HG03135 (cell line): ENCODE results near the gene NOSIP.

Experiments
- ATAC-seq: cut with Tn5 transposase; IDR thresholded peaks from one replicate; pipeline ENCODE4 v1.9.1; 2021; ENCODE audit warnings: mild to moderate bottlenecking, moderate library complexity; ENCODE audit not compliant: unreplicated experiment

NOSIP gene

GRCh38 chr19:49595819-49596404 is 15.6 kb upstream of the NOSIP start:
- no peak for ATAC-seq

- no peak for ATAC-seq
Measured at GRCh38 chr19:49594993-49595818, 14.8 kb upstream of the NOSIP start.

DNA sequence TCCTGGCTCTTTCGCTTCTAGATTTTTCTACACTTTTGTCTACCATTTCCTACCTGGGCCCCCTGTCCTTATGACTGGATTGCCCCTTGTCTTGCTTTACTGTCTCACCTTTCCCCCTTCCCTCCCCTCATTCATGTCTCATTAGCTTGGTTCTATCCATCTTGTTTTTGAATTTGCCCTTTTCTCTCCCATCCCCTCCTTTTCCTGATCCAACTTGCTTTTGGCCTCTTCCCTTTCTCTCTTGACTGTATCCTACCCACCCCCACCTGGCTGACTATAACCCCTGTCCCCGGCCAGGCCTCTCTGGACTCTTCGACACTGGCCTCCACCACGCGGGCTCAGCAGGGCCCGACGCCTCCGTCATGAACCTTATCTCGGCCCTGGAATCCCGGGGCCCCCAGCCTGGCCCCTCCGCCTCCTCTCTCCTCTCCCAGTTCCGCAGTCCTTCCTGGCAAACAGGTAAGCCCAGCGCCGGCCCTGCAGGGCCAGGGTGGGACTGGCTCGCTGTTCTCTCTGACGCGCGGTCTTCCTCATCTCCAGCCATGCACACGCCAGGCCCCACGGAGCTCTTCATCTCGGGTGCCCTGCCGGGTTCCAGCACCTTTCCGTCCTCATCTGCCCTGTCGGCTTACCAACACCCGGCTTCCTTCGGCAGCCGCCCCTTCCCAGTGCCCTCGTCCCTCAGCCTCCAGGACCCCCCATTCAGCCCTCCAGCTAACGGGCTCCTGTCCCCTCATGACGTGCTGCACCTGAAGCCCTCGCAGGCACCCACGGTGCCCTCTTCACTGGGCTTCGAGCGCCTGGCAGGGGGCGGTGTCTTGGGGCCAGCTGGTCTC is 14.0 kb upstream of the NOSIP start:
- ATAC-seq: no peak

DNA sequence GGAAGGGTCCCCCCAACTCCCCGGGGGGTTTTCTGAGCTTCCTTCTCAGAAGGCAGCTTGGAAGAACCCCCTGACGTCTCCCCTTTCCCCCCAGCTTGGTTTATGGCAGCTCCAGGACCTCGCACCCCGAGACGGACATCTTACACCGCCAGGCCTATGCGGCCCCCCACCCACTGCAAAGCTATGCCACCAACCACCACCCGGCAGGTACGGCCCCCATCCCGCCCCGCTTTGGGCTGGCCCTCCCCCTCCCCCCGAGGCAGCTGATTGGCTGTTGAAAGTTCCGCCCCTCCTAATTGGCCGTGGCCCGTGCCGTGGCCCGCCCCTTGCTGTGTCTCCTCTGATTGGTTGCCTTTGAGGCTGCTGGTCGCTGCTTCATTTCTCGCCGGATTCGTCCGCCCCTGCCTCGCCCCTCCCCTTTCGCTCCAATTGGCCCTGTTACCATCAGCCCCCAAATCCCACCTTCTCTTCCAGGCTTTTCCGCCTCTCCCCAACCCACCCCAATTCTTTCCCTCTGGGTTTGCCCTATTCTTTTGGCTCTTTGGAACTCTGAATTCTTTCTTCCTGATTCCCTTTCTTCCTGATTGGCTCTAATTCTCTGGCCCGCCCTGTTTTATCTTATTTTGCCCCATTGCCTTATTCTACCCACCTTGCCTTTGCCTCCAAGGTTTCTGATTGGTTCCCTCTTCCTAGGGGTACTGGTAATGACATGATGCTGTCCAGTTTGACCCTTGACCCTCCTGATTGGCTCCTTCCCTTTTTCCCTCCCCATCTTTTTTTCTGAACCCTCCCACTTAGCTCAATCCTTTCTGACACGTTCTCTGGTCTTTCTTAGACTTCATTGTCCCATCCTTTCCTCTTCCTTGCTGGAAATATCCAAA is 13.1 kb upstream of the NOSIP start:
- ATAC-seq: peak; percentile 45

- ATAC-seq: no peak
Measured at GRCh38 chr19:49592486-49593232, 12.3 kb upstream of the NOSIP start.

GRCh38 chr19:49591731-49592485 is 11.6 kb upstream of the NOSIP start:
- ATAC-seq: no peak

GRCh38 chr19:49590971-49591730 is 10.8 kb upstream of the NOSIP start, which contains the start of gene PRR12:
Gene PRR12 (plus strand): TSS chr19:49591182. CDS start chr19:49591655, 473 bp downstream.
- ATAC-seq: no peak

- no peak for ATAC-seq
Measured at GRCh38 chr19:49590071-49590970, 10.0 kb upstream of the NOSIP start.

GRCh38 chr19:49589502-49589905 is 9.1 kb upstream of the NOSIP start:
- no peak for ATAC-seq

DNA sequence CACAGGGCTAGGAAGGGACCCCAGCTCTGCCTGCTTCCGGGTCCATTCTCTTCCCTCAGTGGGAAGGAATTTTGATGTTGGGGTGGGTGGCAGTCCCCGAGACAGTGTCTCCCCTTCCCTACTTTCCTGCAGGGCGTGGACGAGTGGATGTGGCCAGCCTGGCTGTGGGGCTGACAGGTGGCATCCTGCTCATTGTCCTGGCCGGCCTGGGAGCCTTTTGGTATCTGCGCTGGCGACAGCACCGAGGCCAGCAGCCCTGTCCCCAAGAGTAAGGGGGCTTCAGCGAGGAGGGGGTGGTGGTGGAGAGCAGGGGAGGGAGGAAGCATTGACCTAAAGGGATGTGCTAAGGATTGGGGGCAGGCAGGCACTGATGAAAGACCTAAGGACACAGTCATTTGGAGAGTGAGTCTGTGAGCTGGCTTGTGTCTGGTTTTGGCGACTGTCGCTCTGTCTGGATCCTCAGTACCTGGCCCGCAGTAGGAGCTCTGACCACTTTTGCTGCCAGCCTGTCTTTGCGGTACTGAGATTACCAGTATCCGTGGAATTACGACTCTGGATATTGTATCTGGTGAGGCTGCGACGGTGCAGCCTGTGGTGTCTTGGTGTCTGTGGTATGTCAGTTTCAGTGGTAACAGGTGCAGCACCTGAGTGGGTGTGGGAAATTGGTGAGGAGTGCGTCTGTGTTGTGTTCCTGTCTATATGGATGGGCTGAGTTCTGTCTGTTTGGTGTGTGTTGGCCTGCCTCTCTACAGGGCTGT is 8.2 kb upstream of the NOSIP start:
- no peak for ATAC-seq

GRCh38 chr19:49587227-49587626 is 6.9 kb upstream of the NOSIP start:
- ATAC-seq: no peak

DNA sequence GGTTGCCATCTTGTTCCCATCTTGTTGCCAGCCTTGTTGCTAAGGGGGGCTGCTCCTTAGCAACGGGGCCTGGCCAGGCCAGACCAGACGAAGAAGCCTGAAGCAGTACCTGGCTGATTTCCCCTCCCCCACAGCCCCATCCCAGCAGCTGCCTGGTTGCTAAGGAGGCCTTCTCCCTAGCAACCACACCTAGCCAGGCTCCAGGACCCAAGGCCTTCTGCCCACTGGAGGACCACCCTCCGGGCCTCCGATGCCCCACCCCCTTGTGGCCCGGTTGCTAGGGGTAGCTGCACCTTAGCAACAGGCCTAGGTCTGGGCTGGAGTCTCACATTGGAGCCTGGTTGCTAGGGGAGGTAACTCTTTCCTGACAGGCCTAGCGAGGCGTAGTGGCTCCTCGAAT is 4.7 kb upstream of the NOSIP start:
- no peak for ATAC-seq

GRCh38 chr19:49583239-49583638 is 2.9 kb upstream of the NOSIP start:
- ATAC-seq: no peak

- no peak for ATAC-seq
Measured at GRCh38 chr19:49581007-49581508, 702 bp upstream of the NOSIP start, which contains the start of gene PRRG2. Gene PRRG2 (plus strand): TSS chr19:49581316. CDS start chr19:49583220, 1,904 bp downstream.

DNA sequence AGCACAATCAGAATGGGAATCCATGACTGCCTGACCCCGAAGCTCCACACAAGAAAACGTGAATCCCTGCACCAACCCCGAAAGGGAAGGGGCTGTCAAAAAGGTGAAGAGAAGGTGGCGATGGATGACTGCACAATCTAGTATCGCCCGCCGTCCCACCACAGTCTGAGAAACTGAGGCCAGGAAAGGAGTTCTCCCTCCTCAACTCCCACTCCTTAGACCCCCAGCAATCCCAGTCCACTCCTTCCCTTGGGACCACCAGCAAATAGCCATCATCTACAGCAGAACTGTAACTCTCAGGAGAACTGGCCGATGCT is 451 bp downstream of the NOSIP start:
- ATAC-seq: no peak

DNA sequence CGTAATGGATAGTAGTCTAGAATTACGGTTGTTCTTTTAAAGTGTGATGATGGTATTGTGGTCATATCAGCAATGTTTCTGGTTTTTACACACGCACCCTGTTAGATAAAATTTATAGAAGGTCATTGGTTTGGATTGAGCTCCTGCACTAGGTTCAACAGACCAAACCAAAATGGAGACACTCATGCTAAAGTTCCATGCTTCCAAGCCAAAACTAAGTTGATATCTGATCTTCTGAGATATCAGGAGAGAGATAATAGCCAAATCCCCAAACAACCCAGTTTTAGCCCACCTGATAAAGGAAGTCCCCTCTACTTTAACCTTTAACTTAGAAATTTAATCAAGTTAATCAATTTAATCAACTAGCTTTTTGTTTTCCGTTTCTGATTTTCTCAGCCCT is 1.2 kb downstream of the NOSIP start:
- no peak for ATAC-seq
